Activated CD4-positive, alpha-beta T cell treated with anti-CD3 and anti-CD28 coated beads, Interleukin-2, amount 10 ng/mL, durations not matched to agents 7 days and 5 days (primary cell): ENCODE measurements around the gene SMYD5. TPM values are rescaled to one million over a fixed set of nuclear protein-coding genes. Genes with fewer than 3 reads are reported as not detected.

Source experiments
- CTCF ChIA-PET: fragments of 350-600 bp; sonication (Branson Sonifier 250); formaldehyde crosslinking; loops from one replicate; lab custom pipeline; 2021; ENCODE audit warnings: antibody characterized with exemption; lab: Charles Lee
- POLR2A ChIA-PET: fragments of 350-600 bp; sonication (Branson Sonifier 250); formaldehyde crosslinking; loops from one replicate; lab custom pipeline; 2021; ENCODE audit warnings: antibody characterized with exemption; lab: Charles Lee
- DNase-seq: peaks from one replicate; pipeline ENCODE4 v3.0.0-alpha.2; 2020
- H3K27ac Mint-ChIP-seq: one replicate; pipeline ENCODE4 v1.8.0; 2021; ENCODE audit warnings: mild to moderate bottlenecking, moderate library complexity, mixed read lengths
- H3K27me3 Mint-ChIP-seq: one replicate; pipeline ENCODE4 v1.8.0; 2021; ENCODE audit warnings: mixed read lengths
- H3K36me3 Mint-ChIP-seq: one replicate; pipeline ENCODE4 v1.8.0; 2021; ENCODE audit warnings: low read depth, mixed read lengths
- H3K4me1 Mint-ChIP-seq: one replicate; pipeline ENCODE4 v1.8.0; 2021; ENCODE audit warnings: mixed read lengths
- H3K4me3 Mint-ChIP-seq: one replicate; pipeline ENCODE4 v1.8.0; 2021; ENCODE audit warnings: mild to moderate bottlenecking, moderate library complexity, mixed read lengths
- H3K9me3 Mint-ChIP-seq: one replicate; pipeline ENCODE4 v1.8.0; 2021; ENCODE audit warnings: mixed read lengths
- total RNA-seq, 2 experiments: library from RNA; stranded (reverse); gene quantifications; one replicate each; pipeline ENCODE4 v1.2.3, GENCODE V29; 2021

SMYD5 gene
- total RNA-seq, 2 experiments from 2014 or later: 13.6 to 16.5 TPM

DNA sequence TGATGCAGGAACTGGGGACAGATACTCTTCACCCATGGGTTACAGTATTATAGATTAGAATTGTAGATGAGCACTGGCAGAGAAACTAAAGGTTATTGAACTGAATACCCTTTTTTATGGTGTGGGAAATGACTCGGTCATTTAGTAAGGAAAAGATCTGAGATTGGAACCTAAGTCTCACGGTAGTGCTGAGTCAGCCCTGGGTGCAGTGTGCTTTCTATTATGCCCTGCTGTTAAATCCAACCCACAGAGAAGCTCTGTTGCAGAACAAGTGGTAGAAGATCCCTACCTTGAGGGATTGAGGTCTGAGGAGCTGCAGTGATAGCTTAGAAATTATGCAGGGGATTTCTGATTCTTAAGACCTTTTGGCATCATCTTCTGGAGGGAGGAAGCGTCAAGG lies 32.8 kb downstream of the SMYD5 start:
- H3K4me1 Mint-ChIP-seq: peaks cover 7% of the 10 kb centered on the region
- no peak for DNase-seq
- peaks cover 63% of the 10 kb centered on the region for H3K36me3 Mint-ChIP-seq
- no peaks in the 10 kb centered on the region for H3K9me3 Mint-ChIP-seq
- H3K27ac Mint-ChIP-seq: no peak overlapping the region
- no peaks in the 10 kb centered on the region for H3K27me3 Mint-ChIP-seq
- POLR2A ChIA-PET: no interaction called here
- H3K4me3 Mint-ChIP-seq: no peak overlapping the region
- CTCF ChIA-PET: interaction anchor here (1.0 to 1.7 kb wide), 4 partner anchors 8 to 13 kb away, joined by 3 to 4 read pairs (median 4); partner anchors contain the start of genes CCT7 and PRADC1

DNA sequence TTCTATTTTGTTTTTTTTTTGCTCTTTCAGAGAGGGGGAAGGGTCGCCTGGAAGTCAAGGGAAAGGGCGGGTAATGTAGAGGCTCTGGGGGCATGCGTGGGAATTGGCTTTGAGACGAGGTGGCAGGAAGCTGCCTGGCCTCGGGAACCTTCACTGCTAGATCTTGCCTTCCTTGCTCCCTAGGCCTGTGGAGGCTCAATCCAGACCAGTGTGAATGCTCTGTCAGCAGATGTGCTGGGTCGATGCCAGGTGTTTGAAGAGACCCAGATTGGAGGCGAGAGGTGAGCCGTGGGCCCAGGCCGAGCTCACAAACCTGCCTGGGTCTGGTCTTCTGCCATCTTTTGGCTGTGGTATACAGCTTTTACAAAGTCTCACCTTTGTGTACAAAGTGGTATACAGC lies 35.6 kb downstream of the SMYD5 start:
- peaks cover 63% of the 10 kb centered on the region for H3K36me3 Mint-ChIP-seq
- POLR2A ChIA-PET: no interaction called here
- H3K4me1 Mint-ChIP-seq: no peaks in the 10 kb centered on the region
- H3K27ac Mint-ChIP-seq: no peak overlapping the region
- H3K9me3 Mint-ChIP-seq: no peaks in the 10 kb centered on the region
- no peak overlapping the region for H3K4me3 Mint-ChIP-seq
- DNase-seq: no peak
- no peaks in the 10 kb centered on the region for H3K27me3 Mint-ChIP-seq
- CTCF ChIA-PET: no interaction called here

DNA sequence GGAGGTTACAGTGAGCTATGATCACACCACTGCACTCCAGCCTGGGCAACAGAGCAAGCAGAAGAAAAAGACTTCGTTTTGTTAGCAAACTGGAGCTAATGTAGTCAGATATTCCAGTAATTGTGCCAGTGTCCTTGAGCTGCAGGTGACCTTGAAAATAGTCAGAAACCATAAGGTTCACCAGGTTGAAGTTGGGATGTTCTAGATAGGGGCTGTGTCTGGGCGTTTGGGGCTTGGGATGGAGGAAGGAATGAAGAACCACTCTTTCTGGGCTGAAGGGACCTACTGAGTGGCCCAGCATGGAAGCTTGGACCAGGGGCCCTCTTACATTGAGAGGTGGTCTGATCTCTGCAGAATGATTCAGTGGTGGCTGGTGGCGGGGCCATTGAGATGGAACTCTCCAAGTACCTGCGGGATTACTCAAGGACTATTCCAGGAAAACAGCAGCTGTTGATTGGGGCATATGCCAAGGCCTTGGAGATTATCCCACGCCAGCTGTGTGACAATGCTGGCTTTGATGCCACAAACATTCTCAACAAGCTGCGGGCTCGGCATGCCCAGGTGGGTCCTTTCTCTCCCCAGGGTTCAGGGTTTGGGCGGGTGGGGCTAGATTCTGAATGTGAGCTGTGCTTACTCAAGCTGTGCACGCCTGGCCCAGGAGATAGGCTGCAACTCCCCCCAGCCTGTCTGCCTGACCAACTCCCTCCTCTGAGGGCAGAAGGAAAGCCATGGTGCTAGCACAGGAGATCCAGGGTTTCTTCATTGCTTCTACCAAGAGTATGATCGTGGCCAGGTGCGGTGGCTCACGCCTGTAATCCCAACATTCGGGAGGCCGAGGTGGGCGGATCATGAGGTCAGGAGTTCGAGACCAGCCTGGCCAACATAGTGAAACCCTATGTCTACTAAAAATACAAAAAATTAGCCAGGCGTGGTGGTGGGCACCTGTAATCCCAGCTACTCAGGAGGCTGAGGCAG lies 37.1 kb downstream of the SMYD5 start:
- no peak for DNase-seq
- Mint-ChIP-seq H3K9me3 (no peaks in the 10 kb centered on the region), H3K4me3 (no peak overlapping the region), H3K4me1 (no peaks in the 10 kb centered on the region), H3K36me3 (peaks cover 53% of the 10 kb centered on the region), H3K27me3 (no peaks in the 10 kb centered on the region), H3K27ac (no peak overlapping the region)
- ChIA-PET POLR2A (no interaction called here), CTCF (interaction anchor here (1.2 kb wide), 2 partner anchors 15 to 74 kb away, joined by 3 to 4 read pairs; no protein-coding TSS in a partner anchor)

DNA sequence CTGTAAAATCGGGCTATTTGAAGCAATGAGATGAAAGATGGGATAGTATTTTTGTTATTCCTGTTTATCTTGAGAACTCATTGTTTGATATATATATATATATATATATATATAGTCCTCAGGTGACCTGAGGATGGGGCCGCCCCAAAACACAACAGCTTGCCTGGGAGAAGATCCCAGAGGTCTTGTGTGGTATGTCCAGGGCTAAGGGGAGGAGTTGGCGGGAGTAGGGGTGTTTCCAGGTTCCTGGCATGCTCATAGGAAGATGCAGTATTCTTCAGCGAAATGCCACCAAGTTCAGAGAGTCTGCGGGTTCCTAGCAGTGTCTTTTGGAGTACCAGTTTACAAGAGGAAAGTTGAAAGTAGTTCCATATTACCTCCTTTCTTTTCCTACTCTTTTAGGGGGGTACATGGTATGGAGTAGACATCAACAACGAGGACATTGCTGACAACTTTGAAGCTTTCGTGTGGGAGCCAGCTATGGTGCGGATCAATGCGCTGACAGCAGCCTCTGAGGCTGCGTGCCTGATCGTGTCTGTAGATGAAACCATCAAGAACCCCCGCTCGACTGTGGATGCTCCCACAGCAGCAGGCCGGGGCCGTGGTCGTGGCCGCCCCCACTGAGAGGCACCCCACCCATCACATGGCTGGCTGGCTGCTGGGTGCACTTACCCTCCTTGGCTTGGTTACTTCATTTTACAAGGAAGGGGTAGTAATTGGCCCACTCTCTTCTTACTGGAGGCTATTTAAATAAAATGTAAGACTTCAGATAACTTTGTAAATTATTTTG lies 38.4 kb downstream of the SMYD5 start:
- Mint-ChIP-seq H3K9me3 (no peaks in the 10 kb centered on the region), H3K27ac (no peak overlapping the region), H3K4me1 (no peaks in the 10 kb centered on the region), H3K36me3 (peaks cover 41% of the 10 kb centered on the region), H3K4me3 (no peak overlapping the region), H3K27me3 (no peaks in the 10 kb centered on the region)
- ChIA-PET POLR2A (no interaction called here), CTCF (interaction anchor here (0.5 to 1.2 kb wide), 2 partner anchors 76 to 202 kb away, joined by 3 to 4 read pairs; no protein-coding TSS in a partner anchor)
- DNase-seq: no peak

DNA sequence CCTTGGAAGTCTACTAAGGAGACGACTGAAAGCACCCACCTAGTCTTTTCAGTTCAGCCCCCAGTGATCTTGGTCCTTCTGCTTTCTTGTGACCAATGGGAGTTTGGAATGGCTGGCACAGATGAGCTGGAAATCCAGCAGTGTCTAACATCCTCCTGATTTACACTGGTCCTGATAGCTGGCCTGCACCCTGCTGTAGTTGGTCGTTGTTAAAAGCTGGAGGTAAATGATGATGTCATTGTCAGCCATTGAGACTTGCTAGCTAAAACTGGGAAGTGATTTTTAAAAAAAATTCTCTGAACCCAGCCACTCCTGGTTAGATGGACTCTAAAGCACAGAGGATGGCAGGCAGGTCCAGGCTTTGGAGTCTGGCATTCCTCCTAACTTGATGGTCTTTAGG lies 39.4 kb downstream of the SMYD5 start:
- no peaks in the 10 kb centered on the region for H3K4me1 Mint-ChIP-seq
- ChIA-PET POLR2A (no interaction called here), CTCF (no interaction called here)
- peaks cover 34% of the 10 kb centered on the region for H3K36me3 Mint-ChIP-seq
- no peaks in the 10 kb centered on the region for H3K27me3 Mint-ChIP-seq
- H3K27ac Mint-ChIP-seq: no peak overlapping the region
- DNase-seq: no peak
- H3K4me3 Mint-ChIP-seq: no peak overlapping the region
- H3K9me3 Mint-ChIP-seq: no peaks in the 10 kb centered on the region

DNA sequence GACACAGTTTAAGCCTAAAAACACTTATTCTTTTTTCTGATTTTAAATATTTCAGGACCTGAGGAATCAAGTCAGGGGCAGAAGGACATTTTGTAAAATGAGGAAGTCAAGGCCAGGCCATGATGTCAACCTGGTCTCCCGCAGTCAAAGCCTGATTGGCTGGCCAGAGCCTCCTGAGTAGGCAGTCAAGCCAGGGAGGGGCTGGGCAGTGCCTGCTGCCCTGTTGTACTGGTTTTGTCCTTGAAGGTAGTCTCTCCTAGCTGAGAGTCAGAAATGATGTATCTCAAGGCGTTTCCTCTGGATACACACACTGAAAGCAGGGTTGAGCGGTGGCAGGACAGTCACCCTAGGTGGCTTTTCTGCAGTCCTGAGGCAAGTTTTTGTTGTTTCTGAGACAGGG lies 39.9 kb downstream of the SMYD5 start:
- Mint-ChIP-seq H3K36me3 (peaks cover 33% of the 10 kb centered on the region), H3K27me3 (no peaks in the 10 kb centered on the region), H3K27ac (peak overlapping the region; percentile 54), H3K9me3 (no peaks in the 10 kb centered on the region), H3K4me3 (no peak overlapping the region), H3K4me1 (peaks cover under 1% of the 10 kb centered on the region)
- CTCF ChIA-PET: interaction anchor here (1.2 to 1.3 kb wide), 2 partner anchors 19 to 38 kb away, joined by 3 read pairs; no protein-coding TSS in a partner anchor
- no peak for DNase-seq
- POLR2A ChIA-PET: no interaction called here

DNA sequence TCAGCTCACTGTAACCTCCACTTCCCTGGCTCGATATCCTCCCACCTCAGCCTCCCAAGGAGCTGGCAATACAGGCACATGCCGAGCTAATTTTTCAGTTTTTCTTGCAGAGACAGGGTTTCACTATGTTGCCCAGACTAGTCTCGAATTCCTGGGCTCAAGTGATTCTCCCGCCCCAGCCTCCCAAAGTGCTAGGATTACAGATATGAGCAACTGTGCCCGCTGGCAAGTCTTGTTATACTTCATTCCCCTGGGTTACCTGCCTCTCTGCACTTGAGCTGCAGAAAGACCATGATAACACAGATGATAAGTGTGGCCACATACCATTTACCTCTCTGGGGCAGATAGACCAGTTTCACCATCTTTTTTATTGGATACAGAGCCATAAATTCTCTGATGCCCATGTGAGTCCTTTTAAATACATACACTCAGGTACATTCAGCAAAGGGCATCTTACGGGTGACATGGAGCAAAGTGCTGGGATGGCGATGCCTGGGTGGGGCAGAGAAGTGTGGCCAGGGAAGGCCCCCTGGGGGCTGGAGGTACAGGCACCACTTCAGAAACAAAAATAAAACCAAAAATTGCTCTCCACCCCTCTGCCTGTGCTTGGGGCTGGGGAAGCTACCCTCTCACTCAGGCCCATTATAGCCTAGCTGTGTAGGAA lies 40.4 kb downstream of the SMYD5 start:
- POLR2A ChIA-PET: no interaction called here
- peaks cover 35% of the 10 kb centered on the region for H3K36me3 Mint-ChIP-seq
- no peak overlapping the region for H3K4me3 Mint-ChIP-seq
- H3K4me1 Mint-ChIP-seq: peaks cover 1% of the 10 kb centered on the region
- no peak for DNase-seq
- H3K9me3 Mint-ChIP-seq: no peaks in the 10 kb centered on the region
- no peaks in the 10 kb centered on the region for H3K27me3 Mint-ChIP-seq
- H3K27ac Mint-ChIP-seq: no peak overlapping the region
- CTCF ChIA-PET: interaction anchor here (1.2 to 1.3 kb wide), 2 partner anchors 19 to 38 kb away, joined by 3 read pairs; no protein-coding TSS in a partner anchor

DNA sequence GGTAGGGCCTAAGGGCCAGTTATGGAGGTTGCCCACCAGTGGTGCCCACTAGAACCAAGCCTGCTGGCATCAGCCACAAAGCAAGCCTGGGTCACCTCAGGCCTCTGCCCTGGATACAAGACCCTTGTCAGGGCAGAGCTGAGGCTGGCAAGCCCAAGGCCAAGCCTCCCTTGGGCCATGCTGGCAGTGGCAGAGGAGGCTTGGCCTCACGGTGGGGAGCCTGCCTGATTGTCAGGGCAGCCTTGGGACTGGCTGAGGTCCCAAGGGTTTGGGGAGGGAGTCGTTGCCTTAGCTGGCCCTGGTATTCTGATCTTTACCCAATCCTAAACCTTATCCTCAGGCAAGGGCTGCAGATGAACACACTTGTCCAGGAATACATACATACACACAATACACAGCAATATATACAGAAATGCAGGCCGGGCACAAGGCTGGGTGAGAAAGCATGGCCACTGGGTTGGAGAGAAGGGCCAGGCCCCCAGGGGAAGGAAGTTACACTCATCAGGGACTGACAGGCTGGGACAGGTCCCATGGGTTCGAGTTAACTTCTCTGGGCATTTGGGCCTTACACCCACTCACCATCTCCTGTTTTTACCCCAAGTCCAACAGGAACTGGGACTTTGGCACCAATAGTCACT lies 41.1 kb downstream of the SMYD5 start:
- peaks cover 1% of the 10 kb centered on the region for H3K4me1 Mint-ChIP-seq
- POLR2A ChIA-PET: no interaction called here
- H3K27me3 Mint-ChIP-seq: no peaks in the 10 kb centered on the region
- CTCF ChIA-PET: interaction anchor here (1.2 to 1.3 kb wide), 2 partner anchors 20 to 37 kb away, joined by 3 read pairs; no protein-coding TSS in a partner anchor
- peak overlapping the region; percentile 25 for H3K27ac Mint-ChIP-seq
- DNase-seq: no peak
- H3K36me3 Mint-ChIP-seq: peaks cover 30% of the 10 kb centered on the region
- H3K9me3 Mint-ChIP-seq: no peaks in the 10 kb centered on the region
- H3K4me3 Mint-ChIP-seq: no peak overlapping the region

DNA sequence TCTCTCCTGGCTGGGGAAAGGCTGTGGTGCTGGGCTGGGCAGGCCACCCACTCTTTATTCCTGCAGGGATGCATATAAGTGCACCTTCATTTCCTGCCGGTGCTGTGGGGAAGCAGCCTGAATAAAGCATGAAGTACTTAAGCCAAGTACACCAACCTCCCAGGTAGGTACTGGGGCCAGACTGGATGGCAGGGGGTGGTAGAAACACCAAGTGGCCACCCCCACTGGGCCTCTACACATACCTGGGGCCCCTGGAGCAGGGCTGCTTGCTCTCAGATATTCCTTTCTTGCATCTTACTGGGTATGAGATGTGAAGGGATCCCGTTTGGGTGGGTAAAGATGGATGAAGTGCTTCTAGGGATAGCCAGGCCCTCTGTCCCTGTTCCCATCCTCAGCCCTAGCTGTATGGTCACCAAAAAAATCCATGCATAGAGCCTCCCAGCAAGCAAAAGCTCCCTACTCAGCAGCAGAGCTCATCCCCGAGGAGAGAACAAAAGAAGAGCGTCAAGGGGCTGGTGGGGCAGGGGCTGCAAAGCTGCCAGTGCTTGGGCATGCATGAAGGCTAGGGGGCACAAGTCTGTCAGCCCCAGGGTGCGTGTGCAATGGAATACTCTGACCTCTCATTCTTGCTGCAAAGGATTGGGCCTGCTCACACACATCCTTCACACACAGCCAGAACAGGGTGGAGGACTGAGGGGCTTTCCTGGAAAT lies 42.0 kb downstream of the SMYD5 start:
- H3K27ac Mint-ChIP-seq: no peak overlapping the region
- no peaks in the 10 kb centered on the region for H3K9me3 Mint-ChIP-seq
- DNase-seq: no peak
- peaks cover 1% of the 10 kb centered on the region for H3K4me1 Mint-ChIP-seq
- no peaks in the 10 kb centered on the region for H3K27me3 Mint-ChIP-seq
- H3K36me3 Mint-ChIP-seq: peaks cover 22% of the 10 kb centered on the region
- ChIA-PET POLR2A (no interaction called here), CTCF (interaction anchor here (1.1 to 1.6 kb wide), 2 partner anchors 9 to 12 kb away, joined by 3 to 4 read pairs; no protein-coding TSS in a partner anchor)
- H3K4me3 Mint-ChIP-seq: no peak overlapping the region

DNA sequence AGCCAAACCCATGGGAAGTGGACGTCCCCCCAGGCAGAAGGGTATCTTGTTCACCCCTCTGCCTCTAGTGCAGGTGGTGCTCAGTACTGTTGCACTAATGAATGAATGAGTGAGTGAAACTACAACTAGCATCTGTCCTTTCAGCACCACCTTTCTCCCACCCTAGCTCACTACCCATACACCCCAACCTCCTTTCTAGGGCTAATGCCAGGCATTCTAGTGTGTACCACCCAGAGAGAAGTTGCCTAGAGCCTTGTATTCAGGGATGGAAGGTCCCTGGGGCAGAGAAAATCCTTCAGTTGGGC lies 42.5 kb downstream of the SMYD5 start:
- H3K9me3 Mint-ChIP-seq: no peaks in the 10 kb centered on the region
- peaks cover 21% of the 10 kb centered on the region for H3K36me3 Mint-ChIP-seq
- no peaks in the 10 kb centered on the region for H3K27me3 Mint-ChIP-seq
- H3K4me3 Mint-ChIP-seq: no peak overlapping the region
- H3K4me1 Mint-ChIP-seq: peaks cover 1% of the 10 kb centered on the region
- no peak for DNase-seq
- no peak overlapping the region for H3K27ac Mint-ChIP-seq
- CTCF ChIA-PET: interaction anchor here (1.1 to 1.6 kb wide), 2 partner anchors 9 to 12 kb away, joined by 3 to 4 read pairs; no protein-coding TSS in a partner anchor
- POLR2A ChIA-PET: no interaction called here

DNA sequence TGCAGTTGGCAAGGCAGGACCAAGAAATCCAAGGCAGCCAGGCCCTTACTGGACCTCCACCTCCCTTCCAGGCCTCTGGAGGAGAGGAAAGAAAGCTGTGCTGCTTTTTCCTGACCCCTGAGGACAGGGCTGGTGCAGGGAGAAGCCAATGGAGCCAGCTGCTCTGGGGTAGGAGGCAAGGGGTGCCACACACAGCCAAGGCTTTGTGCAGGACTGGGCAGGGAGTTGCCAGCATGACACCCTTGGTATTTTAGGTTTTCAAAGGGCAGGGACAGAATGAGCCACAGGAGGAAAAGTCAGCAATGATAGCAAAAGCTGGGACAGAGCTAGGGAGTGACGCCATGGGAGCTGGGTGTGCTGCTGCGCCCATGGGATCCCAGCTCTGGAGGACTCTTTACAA lies 43.0 kb downstream of the SMYD5 start:
- POLR2A ChIA-PET: no interaction called here

More for the DNA sequence above, 43.0 kb downstream of the SMYD5 start:
- no peak overlapping the region for H3K27ac Mint-ChIP-seq
- peaks cover 21% of the 10 kb centered on the region for H3K36me3 Mint-ChIP-seq
- DNase-seq: no peak
- H3K9me3 Mint-ChIP-seq: no peaks in the 10 kb centered on the region
- H3K4me3 Mint-ChIP-seq: no peak overlapping the region
- H3K4me1 Mint-ChIP-seq: peaks cover 1% of the 10 kb centered on the region
- CTCF ChIA-PET: interaction anchor here (0.6 to 1.9 kb wide), 5 partner anchors 9 to 53 kb away, joined by 3 to 5 read pairs (median 4); no protein-coding TSS in a partner anchor
- H3K27me3 Mint-ChIP-seq: no peaks in the 10 kb centered on the region
